ENCODE measurements around the gene VTCN1. TPM values are rescaled to one million over a fixed set of nuclear protein-coding genes. Genes with fewer than 3 reads are reported as not detected.

VTCN1 gene
- polyA plus RNA-seq, 6 donors from 2014 or later: not detected

GRCh38 chr1:117231748-117232373 lies 21.1 kb upstream of the VTCN1 start:
- DNase-seq: no peak
- no peak for ATAC-seq (ENCODE audit: low read depth in 2 of 2)
- Mint-ChIP-seq H3K27ac (no peak overlapping the region), H3K4me3 (no peak overlapping the region), H3K36me3 (no peaks in the 10 kb centered on the region), H3K4me1 (no peaks in the 10 kb centered on the region), H3K9me3 (peaks cover 0 to 12% (median 0%) of the 10 kb centered on the region in 7 donors), H3K27me3 (peaks cover 11 to 26% (median 14%) of the 10 kb centered on the region in 3 donors)

DNA sequence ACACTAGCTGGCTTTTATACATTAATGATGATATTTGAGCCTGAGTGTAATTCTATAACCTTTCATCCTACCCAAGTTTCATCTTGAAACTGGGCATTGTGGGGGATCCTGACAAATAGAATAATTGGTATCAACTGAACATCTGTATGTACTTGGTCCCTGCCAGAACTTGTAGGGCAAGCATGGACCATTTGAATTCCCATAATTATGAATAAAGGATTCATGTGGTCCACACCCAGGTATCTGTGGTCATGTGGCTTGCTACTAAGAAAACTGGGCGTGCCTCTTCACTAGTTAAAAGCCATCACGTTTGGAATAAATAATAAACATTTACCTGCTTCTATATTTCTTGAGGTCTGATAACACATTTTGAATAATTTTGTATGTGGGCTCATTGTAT lies 20.6 kb upstream of the VTCN1 start:
- no peaks in the 10 kb centered on the region for H3K4me1 Mint-ChIP-seq
- H3K36me3 Mint-ChIP-seq: no peaks in the 10 kb centered on the region

GRCh38 chr1:117229217-117229616 lies 18.5 kb upstream of the VTCN1 start:
- ATAC-seq (ENCODE audit: low read depth in 2 of 2): no peak
- no peaks in the 10 kb centered on the region for H3K4me1 Mint-ChIP-seq
- DNase-seq: no peak
- peaks cover 0 to 8% (median 0%) of the 10 kb centered on the region in 7 donors for H3K9me3 Mint-ChIP-seq
- H3K27me3 Mint-ChIP-seq: peaks cover 5 to 14% (median 5%) of the 10 kb centered on the region in 3 donors
- H3K36me3 Mint-ChIP-seq: no peaks in the 10 kb centered on the region
- H3K27ac Mint-ChIP-seq: no peak overlapping the region
- no peak overlapping the region for H3K4me3 Mint-ChIP-seq

More for the DNA sequence above, 20.6 kb upstream of the VTCN1 start:
- DNase-seq (no peak), ATAC-seq (ENCODE audit: low read depth in 2 of 2) (no peak)
- no peak overlapping the region for H3K27ac Mint-ChIP-seq
- peaks cover 0 to 12% (median 0%) of the 10 kb centered on the region in 7 donors for H3K9me3 Mint-ChIP-seq
- peaks cover 11 to 26% (median 14%) of the 10 kb centered on the region in 3 donors for H3K27me3 Mint-ChIP-seq
- H3K4me3 Mint-ChIP-seq: no peak overlapping the region

DNA sequence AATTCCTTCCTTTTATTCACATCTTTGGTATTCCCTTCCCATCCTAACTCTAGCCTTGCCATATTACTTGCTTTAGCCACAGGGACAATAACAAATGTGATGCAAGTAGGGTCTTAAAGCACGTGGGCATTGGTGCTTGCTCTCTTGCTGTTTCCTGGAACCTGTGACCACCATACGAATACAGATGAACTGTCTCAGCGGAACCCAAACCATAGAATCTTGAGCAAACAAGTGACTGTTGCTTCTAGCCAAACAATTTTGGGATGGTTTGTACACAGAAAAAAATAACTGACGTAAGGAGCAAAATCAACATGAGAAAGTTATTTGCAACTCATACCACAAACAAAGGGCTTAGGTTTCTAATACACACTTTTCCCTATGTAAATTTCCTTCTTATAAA lies 15.2 kb upstream of the VTCN1 start:
- H3K36me3 Mint-ChIP-seq: no peaks in the 10 kb centered on the region
- H3K4me1 Mint-ChIP-seq: no peaks in the 10 kb centered on the region
- H3K4me3 Mint-ChIP-seq: no peak overlapping the region
- H3K27me3 Mint-ChIP-seq: no peaks in the 10 kb centered on the region
- no peak for ATAC-seq (ENCODE audit: low read depth in 2 of 2)
- H3K9me3 Mint-ChIP-seq: peaks cover 0 to 10% (median 4%) of the 10 kb centered on the region in 7 donors
- no peak for DNase-seq
- no peak overlapping the region for H3K27ac Mint-ChIP-seq

GRCh38 chr1:117216718-117217117 lies 6.0 kb upstream of the VTCN1 start:
- Mint-ChIP-seq H3K4me3 (no peak overlapping the region), H3K4me1 (no peaks in the 10 kb centered on the region), H3K27ac (no peak overlapping the region), H3K36me3 (peaks cover 0 to 7% of the 10 kb centered on the region in 2 donors), H3K27me3 (peaks cover 0 to 7% (median 4%) of the 10 kb centered on the region in 3 donors), H3K9me3 (peaks cover 4 to 23% (median 9%) of the 10 kb centered on the region in 7 donors)
- DNase-seq (no peak), ATAC-seq (ENCODE audit: low read depth in 2 of 2) (no peak)

DNA sequence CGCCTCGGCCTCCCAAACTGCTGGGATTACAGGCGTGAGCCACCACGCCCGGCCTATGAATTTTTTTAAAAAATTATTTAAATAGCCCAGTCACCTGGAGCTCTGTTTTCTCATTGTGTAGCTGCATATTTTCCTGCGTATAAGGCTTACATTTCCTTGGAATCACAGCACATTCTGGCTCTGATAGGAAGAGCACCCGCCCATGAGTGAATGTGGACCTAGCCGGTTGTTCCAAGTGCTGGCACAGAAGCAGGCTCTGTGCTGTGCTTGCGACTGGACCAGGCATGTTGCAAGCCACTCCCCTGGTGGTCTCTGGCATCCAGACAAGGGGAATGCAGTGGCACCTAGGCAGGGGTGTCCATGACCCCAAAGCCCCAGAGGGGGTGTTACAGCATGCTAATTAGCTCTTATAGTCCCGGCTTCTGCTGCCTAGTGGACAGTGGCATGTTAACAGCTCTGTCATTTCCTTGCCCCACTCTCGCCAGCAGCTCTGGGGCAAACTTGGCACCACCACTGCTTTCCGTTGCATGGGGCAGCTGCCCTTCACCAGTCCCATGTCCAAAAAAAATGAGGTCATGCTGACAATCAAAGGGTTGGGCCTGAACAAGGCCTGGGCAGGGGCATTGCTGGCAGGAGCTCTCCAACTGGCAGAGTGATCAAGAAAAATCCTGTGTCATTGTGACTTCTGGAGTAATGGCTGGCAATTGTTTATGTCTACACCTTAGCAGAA lies 5.2 kb upstream of the VTCN1 start:
- no peak for DNase-seq
- Mint-ChIP-seq H3K9me3 (peaks cover 2 to 19% (median 9%) of the 10 kb centered on the region in 7 donors), H3K4me3 (no peak overlapping the region), H3K36me3 (peaks cover 0 to 7% of the 10 kb centered on the region in 2 donors), H3K4me1 (no peaks in the 10 kb centered on the region), H3K27ac (no peak overlapping the region), H3K27me3 (peaks cover 0 to 9% (median 7%) of the 10 kb centered on the region in 3 donors)
- no peak for ATAC-seq (ENCODE audit: low read depth in 2 of 2)

DNA sequence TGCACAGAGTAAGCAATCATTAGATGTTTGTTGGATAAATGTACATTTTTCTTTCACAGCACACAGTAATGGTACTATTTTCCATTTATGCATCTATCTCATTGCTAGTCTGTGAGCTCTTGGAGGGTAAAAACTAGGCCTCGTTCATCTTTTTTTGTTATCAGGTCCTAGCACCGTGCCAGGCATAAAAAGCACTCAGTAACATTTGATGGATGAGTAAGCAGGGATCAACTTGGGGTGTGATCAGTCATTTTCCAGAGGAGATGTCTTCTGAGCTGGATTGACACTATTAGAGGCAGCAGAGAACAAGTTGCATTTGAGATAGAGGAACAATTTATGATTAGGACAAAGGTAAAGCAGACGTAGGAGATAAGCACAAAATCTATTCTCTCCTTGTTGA lies 4.3 kb upstream of the VTCN1 start:
- DNase-seq (no peak), ATAC-seq (ENCODE audit: low read depth in 2 of 2) (no peak)
- Mint-ChIP-seq H3K4me3 (no peak overlapping the region), H3K36me3 (peaks cover 0 to 7% of the 10 kb centered on the region in 2 donors), H3K9me3 (peaks cover 0 to 12% (median 7%) of the 10 kb centered on the region in 7 donors), H3K27ac (no peak overlapping the region), H3K27me3 (peaks cover 0 to 11% (median 9%) of the 10 kb centered on the region in 3 donors), H3K4me1 (no peaks in the 10 kb centered on the region)

- no peaks in the 10 kb centered on the region for H3K4me1 Mint-ChIP-seq
- no peak for DNase-seq
- H3K9me3 Mint-ChIP-seq: peaks cover 0 to 8% (median 5%) of the 10 kb centered on the region in 7 donors
- H3K27ac Mint-ChIP-seq: no peak overlapping the region
- peaks cover 0 to 7% of the 10 kb centered on the region in 2 donors for H3K36me3 Mint-ChIP-seq
- H3K4me3 Mint-ChIP-seq: no peak overlapping the region
- H3K27me3 Mint-ChIP-seq: peaks cover 14 to 20% (median 15%) of the 10 kb centered on the region in 3 donors
- ATAC-seq (ENCODE audit: low read depth in 2 of 2): no peak
These were observed 2.3 kb upstream of the VTCN1 start for GRCh38 chr1:117213046-117213445.

DNA sequence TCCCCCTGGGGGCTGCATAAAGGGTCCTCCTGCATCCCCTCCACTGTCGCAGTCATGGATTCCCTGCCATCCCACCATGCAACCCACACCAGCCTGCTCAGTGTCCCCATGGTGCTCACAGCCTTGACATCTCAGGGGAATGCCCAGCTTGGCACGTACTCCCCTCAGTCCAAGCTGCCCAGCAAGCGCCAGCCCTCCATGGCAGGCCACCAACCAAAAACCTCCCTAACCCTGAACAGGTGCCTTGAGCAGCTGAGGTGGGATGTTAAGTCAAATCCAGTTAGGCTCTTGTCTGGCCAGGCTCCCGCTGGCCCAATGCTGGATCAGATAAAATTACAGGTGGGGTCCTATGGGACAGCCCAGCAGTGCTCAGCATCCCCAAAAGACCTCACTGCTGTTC lies 341 bp downstream of the VTCN1 start:
- Mint-ChIP-seq H3K27ac (no peak overlapping the region), H3K36me3 (no peaks in the 10 kb centered on the region), H3K9me3 (no peaks in the 10 kb centered on the region), H3K4me1 (no peaks in the 10 kb centered on the region), H3K27me3 (peaks cover 25 to 28% (median 25%) of the 10 kb centered on the region in 3 donors), H3K4me3 (no peak overlapping the region)
- ATAC-seq (ENCODE audit: low read depth in 2 of 2) (no peak), DNase-seq (no peak)

DNA sequence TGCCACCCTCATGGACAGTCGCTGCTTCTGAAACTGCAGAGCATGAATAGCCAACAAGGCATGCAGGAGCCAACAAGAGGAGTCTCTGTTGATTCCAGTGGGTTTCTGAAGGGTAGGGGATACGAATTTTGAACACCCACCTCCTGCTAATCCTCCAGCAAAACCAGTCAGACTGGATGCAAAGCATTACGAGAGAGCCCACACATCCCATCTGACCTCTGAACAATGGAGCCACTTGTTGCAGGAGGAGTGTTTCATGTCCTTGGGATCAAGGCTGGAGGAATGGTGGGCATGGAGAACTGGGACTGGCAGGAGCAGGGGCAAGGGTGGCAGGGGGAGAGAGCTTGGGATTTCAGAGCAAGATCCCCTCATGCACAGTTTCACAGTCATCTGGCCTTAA lies 1.6 kb downstream of the VTCN1 start:
- H3K4me3 Mint-ChIP-seq: no peak overlapping the region
- peaks cover 25 to 28% (median 25%) of the 10 kb centered on the region in 3 donors for H3K27me3 Mint-ChIP-seq
- H3K27ac Mint-ChIP-seq: no peak overlapping the region
- no peaks in the 10 kb centered on the region for H3K9me3 Mint-ChIP-seq
- H3K36me3 Mint-ChIP-seq: no peaks in the 10 kb centered on the region
- H3K4me1 Mint-ChIP-seq: no peaks in the 10 kb centered on the region
- DNase-seq: no peak
- ATAC-seq (ENCODE audit: low read depth in 2 of 2): no peak

- ATAC-seq (ENCODE audit: low read depth in 2 of 2) (no peak), DNase-seq (no peak)
- Mint-ChIP-seq H3K4me1 (no peaks in the 10 kb centered on the region), H3K9me3 (no peaks in the 10 kb centered on the region), H3K36me3 (no peaks in the 10 kb centered on the region), H3K27me3 (peaks cover 20 to 28% (median 25%) of the 10 kb centered on the region in 3 donors), H3K27ac (no peak overlapping the region), H3K4me3 (no peak overlapping the region)
These were observed 2.1 kb downstream of the VTCN1 start for GRCh38 chr1:117208580-117208979.

DNA sequence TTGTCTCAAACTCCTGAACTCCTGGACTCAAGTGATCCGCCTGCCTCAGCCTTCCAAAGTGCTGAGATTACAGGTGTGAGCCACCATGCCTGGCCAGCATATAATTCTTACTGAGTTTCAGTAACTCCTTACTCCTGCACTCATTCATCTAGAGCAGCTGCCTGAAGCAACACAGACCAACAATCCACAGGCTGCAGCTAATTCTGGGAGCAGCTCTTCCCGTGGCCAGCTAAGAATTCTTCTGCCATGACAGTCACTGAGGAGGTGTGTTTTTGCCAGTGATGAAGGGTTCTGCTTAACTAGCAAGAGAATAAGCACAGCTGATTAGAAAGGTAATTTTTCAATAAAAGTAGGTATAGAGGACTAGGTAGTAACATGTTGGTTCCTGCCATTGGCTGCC lies 5.4 kb downstream of the VTCN1 start:
- Mint-ChIP-seq H3K4me1 (no peaks in the 10 kb centered on the region), H3K27ac (no peak overlapping the region), H3K9me3 (no peaks in the 10 kb centered on the region), H3K27me3 (peaks cover 26 to 34% (median 33%) of the 10 kb centered on the region in 3 donors), H3K4me3 (no peak overlapping the region), H3K36me3 (no peaks in the 10 kb centered on the region)
- ATAC-seq (ENCODE audit: low read depth in 2 of 2) (no peak), DNase-seq (no peak)

DNA sequence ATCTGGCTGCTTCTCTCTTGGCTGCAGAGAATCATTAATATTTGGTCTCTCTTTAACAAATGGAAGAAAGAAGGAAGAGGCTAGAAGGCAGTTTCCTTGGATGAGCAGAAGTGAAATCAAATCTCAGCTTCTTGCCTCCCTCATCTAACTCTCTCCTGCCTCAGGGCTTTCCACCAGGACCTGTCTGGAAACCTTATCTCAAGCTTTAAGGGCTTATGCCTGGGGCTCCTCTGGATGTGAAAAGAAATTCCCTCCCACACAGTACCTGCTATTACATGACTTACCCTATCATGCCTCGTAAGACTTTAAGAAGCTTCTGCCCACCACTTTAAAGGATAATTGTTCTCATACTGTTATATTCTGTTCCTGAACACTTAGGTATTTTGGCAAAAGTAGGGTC lies 8.9 kb downstream of the VTCN1 start:
- Mint-ChIP-seq H3K27me3 (peaks cover 10 to 25% (median 16%) of the 10 kb centered on the region in 3 donors), H3K27ac (no peak overlapping the region), H3K4me3 (no peak overlapping the region), H3K4me1 (no peaks in the 10 kb centered on the region), H3K9me3 (no peaks in the 10 kb centered on the region), H3K36me3 (no peaks in the 10 kb centered on the region)
- ATAC-seq (ENCODE audit: low read depth in 2 of 2) (no peak), DNase-seq (no peak)

GRCh38 chr1:117198097-117198496 lies 12.6 kb downstream of the VTCN1 start:
- ATAC-seq (ENCODE audit: low read depth in 2 of 2) (no peak), DNase-seq (no peak)
- no peak overlapping the region for H3K27ac Mint-ChIP-seq
- H3K4me3 Mint-ChIP-seq: no peak overlapping the region
- H3K27me3 Mint-ChIP-seq: peaks cover 10 to 24% (median 10%) of the 10 kb centered on the region in 3 donors
- H3K9me3 Mint-ChIP-seq: peaks cover 0 to 10% (median 3%) of the 10 kb centered on the region in 7 donors
- H3K36me3 Mint-ChIP-seq: no peaks in the 10 kb centered on the region
- no peaks in the 10 kb centered on the region for H3K4me1 Mint-ChIP-seq

Measured in naive B cell (primary cell).